ENCODE results near the gene CCL14.

The CCL14 gene

DNA sequence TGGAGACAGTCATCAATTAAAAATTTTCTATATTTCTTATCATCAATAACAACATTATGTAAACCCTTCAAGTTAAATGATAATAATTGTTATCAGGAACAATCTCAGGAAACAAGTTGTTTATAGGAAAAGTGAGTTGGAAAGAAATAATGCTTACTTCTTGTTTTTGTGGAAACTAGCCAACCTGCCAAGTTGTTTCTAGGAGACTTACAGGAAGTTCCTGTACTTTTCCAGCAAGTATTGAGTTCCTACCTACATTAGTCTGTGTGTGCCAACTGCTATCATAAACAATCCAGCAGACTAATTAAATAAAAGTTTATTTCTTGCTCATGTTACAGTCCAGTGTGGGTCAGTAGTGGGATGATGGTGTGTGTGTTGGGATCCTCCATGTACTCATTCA lies 1.6 kb upstream of the CCL14 start:
- no peak for DNase-seq (ENCODE audit: low read depth)

DNA sequence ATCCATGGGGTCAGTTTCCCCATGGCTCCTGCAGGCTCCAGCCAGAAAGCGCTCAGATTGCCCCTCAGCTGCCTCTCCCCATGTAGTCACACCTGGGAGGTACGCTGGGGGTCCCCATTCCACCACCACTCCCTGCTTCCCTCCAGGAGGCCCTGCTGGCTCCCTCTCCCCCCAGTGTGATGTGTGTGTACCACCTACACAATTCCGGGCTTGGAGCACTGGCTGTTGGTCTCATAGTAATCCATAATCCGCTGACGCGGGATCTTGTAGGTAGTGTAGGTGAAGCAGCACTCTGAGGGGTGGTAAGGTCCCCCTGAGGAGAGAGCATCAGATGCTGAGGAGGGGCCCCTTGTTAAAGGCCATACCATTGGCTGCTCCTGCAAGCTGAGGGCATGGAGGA lies 2.4 kb downstream of the CCL14 start:
- no peak for DNase-seq (ENCODE audit: low read depth)

DNA sequence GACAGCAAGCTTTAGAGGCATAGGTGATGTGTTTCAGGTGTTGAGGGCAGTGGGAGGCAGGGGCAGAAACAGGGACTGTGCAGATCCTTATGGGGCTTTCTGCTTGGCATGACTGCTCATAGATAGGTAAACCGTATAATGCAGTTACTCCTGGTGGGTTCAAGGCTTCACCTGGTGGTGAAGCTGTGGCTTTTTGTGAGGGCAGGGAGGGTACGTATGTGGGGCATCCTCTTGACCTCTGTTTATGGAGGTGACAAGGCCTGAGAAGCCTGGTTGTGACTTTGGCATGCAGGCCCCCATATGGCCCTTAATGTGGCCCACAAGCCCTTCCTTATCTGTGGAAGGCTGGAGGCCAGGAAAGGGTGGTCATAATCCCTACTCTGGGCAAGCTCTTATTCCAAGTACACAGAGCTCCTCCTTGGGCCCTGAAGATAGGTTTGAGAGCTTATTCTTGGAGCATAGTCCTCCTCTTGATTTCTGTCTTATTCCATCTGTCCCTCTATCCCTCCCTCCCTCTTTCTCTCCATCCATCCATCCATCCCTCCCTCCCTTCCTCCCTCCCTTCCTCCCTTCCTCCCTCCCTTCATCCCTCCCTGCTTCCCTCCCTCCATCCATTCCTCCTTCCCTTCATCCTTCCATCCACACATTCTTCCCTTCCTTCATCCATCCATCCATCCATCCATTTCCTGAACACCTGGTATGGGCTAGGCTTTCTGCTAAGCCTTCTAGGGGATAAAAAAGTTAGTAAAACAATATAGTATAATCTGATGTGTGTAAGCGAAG lies 3.9 kb downstream of the CCL14 start:
- DNase-seq (ENCODE audit: low read depth), result no peak

DNA sequence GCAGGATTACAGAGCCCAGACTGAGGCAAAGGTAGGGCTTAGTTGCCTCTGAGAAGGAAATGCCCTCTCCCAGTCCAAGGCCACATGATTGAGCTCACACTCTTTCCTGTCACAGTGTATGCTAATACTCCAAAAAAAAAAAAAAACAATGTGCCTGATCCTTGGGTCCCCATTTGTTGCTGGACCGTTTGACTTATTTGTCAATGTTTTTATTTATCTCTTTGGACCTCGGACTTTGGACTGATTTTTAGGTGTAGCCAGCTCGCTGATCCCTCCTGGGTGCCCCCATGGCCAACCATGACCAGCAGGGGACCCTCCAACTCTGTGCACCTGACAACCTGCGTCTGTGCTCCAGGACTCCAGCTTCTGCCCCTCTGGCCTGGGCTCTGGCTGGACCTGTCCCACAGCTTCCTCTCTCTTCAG lies 4.6 kb downstream of the CCL14 start:
- no peak for DNase-seq (ENCODE audit: low read depth)

DNA sequence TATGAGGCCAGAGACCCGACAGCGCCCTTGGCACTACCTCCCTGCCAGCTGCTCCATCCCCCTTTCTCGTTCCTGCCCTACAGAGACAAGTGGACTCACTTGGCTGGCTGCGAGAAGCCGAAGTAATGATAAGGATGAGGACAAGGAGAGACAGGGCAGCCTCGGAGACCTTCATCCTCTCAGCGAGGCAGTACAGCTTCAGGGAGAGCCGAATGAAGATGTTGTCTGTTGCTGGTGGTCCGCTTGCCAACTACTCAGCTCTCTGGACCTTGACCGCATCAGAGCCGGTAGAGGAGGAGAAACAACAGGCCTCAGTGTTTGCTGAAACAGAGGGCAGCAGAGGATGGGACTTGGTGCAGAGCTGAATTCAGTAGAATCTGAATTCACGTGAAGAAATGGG lies 5.3 kb downstream of the CCL14 start, which contains the start of gene CCL16:
TSS of gene CCL16 (minus strand) at position 252 of the 400 bp plus-strand sequence. CDS start at position 175, 77 bp downstream.
- no peak for DNase-seq (ENCODE audit: low read depth)

DNA sequence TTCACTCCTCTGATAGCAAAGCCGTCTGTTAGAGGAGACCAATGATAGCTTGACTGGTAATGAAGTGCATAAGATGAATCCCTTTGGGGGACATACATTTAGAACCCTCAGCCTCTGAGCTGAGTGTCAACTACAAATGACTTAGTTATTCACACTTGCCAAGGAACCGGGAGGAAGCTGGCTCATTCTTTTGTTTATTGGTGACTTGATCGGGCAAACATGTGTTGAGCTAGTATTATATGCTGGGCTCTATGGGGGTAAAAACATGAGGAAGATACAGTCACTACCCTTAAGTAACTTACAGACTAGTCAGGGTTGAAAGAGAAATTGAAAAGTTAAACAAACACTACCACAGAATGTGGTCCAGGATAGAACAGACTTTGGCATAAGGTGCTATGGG lies 8.2 kb downstream of the CCL14 start:
- peak; percentile 20 for DNase-seq (ENCODE audit: low read depth)

DNA sequence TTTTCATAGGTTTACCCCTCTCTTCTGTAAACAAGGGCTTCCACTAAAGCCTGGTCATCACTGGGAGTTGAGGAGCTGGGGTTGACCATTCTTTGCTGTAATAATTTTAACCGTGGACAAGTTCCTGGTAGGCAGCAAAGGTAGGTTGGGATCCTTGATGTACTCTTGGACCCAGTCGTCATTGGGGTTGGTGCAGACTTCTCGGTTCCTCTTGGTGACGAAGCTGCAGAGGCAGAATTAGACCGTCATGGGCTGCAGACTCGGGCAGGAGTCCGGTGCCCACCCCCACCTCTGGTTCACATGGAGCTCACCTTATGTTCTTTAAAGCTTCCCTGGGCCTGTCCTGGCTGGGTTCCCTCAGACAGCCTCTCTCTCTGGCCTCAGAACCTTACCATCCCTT lies 9.0 kb downstream of the CCL14 start:
- DNase-seq (ENCODE audit: low read depth), result no peak

DNA sequence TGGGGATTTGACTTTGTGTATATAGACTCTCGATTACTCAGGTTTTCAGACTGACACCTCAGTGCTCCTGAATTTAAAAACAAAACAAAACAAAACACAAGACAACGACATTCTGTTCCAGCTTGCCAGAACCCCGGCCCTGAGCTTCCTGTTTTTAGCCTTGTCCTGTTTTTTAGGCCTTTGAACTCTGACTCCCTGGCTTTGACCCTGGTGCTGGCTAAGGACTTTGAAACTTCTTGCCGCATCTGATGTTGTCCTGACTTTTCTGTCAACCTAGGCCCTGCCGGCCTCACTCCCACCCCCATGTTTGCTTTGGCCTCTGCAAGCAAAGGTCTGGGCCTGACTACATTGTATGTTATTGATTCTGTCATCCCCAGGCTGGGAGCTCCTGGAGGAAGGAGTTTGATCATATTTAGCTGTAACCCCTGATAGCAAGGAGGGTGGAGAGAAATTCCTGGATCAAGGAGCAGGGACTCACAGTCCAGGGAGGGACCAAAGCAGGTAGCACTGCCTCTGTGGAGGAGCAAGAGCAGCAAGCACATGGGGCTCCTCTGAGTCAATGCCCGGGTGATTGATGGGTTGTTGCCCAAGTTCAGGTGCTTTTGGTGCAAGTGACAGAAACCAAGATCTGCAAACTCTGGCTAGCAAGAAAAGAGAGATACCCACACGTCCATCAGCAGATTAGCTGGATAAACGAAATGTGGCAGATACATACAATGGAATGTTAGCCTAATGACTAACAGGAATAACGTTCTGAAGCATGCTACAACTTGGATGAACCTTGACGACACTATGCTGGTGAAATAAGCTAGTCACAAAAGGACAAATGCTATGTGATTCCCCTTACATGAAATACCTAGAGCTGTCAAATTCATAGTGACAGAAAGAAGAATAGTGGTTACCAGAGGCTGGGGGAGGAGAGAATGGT lies 12.9 kb downstream of the CCL14 start:
- DNase-seq (ENCODE audit: low read depth), result peak; percentile 31

DNA sequence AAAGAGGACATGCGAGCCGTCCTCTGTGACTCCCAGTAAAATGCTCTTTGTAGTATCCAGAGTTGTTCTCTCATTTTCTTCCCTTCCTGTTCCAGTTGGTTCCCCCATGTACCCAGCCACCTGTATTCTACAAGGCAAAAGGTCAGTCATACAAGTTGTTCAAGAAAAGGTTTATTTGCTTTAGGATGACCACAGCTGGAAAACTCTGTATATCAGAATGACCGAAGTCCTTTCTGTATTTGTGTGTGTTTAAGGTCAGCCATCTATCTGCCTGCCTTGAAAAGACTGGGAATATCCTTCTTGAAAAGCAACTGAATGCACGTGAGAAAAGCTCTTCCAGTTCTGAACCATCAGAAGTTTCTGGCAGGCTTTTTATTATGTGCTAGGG lies 13.6 kb downstream of the CCL14 start:
- DNase-seq (ENCODE audit: low read depth), result no peak

DNA sequence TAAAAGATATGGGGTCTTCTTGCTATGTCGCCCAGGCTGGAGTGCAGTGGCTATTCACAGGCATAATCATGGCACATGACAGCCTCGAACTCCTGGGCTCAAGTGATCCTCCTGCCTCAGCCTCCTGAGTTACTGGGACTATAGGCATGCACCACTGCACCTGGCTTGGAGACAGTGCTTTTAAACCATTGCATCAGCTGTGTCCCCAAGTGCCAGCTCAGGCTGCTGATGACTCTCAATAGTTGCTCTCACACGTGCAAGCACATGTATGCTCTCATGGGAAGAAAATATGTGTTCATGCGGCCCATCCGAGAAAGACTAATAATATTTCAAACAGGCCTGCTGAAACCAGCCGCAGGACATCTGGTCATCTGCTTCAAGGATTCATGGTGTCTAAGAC lies 14.0 kb downstream of the CCL14 start:
- no peak for DNase-seq (ENCODE audit: low read depth)

DNA sequence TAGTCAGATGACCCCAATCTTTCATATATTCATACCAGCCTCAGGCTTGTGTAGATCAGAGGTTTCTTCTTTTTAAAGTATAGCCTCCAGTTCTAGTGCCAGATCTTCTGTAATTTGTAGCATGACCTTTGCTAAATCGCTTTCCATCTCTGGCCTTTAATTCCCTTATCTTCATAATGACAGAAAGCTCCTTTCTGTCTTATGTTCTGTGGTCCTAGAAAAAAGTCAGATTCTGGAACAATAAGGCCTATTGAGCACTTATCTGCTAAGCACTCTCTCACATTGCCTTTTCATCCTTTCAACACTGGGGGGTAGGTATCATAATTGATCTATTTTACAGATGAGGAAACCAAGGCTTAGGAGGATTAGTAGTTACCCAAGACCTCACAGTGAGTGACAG lies 14.5 kb downstream of the CCL14 start:
- no peak for DNase-seq (ENCODE audit: low read depth)

DNA sequence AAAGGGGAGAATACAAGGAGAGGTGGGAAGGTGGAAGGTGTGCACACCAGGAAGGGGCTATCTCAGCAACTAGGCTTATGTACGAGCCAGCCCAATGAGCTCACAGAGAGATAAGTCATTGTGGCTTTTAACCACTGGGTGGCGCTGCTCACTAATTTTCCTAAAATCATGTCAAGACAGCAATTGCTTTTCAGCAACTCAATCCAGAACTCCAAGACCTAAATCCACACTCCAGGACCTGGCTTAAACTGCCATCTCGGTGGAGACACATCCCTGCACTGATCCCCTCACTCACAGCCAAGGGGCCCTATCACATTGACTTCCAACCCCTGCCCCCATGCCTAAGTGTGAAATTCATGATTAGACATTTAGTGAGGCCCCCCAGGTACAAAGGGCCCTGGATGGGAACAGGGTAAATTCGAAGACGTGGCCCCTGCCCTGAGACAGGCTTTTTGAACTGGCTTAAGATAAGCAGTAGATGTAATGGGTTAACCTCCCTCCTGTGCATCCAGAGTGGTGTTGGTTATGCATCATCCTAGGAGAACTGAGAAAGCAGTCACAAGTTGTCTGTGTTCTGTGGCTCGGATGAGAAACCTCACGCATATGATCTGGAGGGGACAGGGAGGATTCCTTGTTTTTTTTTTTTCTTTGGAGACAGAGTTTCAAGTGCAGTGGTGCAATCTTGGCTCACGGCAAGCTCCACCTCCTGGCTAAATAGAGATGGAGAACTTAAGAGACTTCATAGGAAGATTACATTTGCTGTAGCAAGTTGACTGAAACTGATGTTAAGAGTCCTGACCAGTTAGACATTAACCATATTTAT lies 16.8 kb downstream of the CCL14 start:
- peak; percentile 78 for DNase-seq (ENCODE audit: low read depth)

DNA sequence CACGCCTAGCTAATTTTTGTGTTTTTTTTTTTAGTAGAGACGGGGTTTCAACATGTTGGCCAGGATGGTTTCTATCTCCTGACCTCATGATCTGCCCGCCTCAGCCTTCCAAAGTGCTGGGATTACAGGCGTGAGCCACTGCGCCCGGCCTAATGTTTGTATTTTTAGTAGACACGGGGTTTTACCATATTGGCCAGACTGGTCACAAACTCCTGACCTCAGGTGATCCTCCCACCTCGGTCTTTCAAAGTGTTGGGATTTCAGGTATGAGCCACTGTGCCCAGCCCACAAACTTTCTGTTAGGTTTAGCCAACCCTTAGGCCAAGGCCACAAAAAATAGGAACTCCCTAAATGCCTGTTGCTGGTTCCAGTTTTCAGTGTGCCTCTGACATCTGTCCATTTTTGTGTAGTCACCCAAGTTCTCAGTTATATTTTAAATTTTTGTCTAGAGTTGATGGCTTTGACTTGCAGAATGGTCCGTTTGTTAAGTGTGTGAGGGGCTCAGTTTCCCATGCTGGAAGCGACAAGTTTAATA lies 17.9 kb downstream of the CCL14 start:
- no peak for DNase-seq (ENCODE audit: low read depth)

DNA sequence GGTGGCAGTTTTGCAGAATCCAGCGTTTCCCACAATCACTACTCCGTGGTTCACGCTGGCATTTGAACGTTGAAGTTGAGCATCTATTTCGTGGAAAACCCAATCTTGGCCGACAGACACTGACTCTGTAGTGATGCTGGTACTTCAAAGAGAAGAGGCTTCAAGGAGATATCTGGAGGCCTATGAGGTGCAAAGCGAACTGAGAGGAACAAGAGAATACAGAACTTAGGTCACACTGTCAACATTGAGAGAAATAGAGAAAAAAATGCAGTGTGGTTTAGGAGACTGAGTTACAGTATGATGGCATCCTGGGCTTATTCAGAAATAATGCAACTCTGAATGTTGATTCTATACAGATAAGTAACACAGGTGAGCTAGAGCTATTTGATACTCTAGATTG lies 21.3 kb downstream of the CCL14 start:
- DNase-seq (ENCODE audit: low read depth), result no peak

DNA sequence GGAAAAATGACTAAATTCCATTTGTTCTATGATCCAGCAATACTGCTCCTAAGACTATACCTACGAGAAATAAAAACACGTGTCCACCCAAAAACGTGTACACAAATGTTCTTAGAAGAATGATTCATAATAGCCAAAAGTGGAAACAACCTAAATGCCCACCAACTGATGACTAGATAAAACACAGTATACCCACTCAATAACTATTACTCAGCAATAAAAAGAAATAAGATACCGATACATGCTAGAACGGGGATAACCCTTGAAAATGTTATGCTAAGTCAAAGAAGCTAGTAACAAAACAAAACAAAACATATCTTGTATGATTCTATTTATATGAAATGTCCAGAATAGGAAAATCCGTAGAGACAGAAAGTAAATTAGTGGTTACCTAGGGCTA lies 22.9 kb downstream of the CCL14 start:
- DNase-seq (ENCODE audit: low read depth), result no peak

DNA sequence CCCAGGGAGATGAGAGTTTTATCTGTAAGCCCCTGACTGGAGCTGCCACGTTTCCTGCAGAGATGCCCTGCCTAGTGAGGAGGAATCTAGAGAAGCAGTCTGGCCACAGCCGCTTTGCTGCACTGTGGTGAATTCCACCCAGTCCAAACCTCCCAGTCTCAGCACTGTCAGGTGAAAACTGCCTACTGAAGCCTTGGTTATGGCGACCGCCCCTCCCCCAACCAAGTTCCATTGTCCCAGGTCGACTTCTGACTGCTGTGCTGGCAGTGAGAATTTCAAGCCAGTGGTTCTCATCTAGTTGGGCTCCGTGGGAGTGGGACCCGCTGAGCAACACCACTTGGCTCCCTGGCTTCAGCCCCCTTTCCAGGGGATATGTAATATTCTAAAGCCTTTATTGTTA lies 32.8 kb downstream of the CCL14 start:
- no peak for DNase-seq (ENCODE audit: low read depth)

DNA sequence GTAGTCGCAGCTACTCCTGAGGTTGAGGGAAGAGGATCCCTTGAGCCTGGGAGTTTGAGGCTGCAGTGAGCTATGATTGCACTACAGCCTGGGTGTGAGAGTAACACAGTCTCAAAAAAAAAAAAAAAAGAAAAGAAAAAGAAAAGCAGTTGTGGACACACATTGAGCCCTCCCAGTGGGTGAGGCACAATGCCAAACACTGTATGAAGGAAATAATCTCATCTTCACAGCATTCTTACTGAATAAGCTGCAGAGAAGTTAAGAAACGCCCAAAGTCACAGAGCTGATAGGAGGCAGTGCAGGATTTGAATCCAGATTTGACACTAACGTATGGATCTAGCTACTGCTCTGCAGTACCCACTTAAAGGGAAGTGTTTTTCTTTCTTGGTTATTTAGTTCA lies 37.1 kb downstream of the CCL14 start:
- no peak for DNase-seq (ENCODE audit: low read depth)

DNA sequence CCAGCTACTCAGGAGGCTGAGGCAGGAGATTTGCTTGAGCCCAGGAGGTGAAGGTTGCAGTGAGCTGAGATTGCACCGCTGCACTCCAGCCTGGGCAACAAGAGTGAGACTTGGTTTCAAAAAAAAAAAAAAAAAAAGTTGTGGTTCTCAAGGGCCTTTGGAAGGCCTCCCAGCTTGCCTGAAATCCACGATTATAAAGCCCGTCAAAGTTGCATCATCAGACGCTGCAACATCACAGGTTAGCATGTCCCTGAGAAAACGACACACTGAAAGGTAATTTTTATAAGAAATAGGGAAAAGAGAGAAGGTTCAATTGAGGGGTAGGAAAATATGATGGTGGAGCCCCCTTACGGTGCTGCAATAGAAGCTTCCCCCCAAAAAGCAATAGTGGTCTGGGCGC lies 38.4 kb downstream of the CCL14 start:
- DNase-seq (ENCODE audit: low read depth), result no peak

DNA sequence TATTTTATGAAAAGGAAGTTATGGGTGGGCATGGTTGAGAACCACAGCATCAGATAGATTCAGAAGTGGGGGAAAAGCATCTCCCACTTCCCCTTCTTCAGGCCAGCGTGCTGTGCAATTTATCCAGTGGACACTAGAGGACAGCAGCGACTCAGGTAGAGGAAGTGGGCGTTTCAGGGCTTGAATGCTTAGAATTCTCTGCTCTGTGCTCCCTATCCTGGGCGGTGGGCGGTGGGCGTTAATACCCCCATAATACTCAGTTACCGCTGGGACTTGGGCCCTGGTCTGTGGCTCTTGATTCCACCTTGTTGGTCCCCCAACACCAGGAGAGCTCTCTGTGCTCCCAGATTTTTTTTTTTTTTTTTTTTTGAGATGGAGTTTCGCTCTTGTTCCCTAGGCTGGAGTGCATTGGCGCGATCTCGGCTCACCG lies 39.4 kb downstream of the CCL14 start:
- DNase-seq (ENCODE audit: low read depth), result peak; percentile 65

DNA sequence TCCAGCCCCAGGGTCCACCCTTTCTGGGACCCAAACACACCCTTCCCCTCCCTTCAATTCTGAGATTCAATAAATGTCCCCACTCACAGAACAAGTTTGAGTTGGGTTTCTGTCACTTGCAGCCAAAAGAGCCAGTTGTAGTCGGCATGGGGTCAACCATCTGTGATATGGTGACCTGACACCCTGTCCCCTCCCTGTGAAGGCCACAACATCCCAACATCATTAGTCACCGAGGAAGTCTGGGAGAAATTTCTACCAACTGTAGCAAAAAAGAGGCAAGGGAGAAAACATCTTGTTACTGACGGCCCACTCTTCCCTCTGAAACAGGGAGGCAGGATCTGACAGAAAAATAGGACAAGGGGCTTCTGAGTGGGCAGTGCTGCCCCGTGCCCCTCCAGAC lies 42.4 kb downstream of the CCL14 start:
- DNase-seq (ENCODE audit: low read depth), result peak; percentile 22

DNA sequence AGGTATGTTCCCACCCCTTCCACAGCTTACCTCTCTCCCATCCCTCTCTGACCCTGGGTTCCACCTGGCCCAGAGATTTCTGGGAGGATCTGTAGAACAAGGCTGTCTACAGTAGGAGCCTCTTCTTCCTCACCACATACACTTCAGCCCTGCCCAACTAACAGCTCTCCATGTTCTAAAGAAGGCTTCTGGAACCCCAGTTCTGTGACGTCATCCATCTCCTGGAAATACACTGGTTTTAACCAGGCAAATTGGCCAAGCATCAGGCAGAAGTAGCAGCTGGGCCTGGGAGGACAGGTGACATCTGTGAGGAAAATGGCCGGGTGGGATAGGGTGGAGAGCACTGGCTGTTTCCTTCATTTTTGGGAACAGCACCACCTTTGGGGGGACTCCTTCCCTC lies 43.0 kb downstream of the CCL14 start, which contains the start of gene LYZL6:
TSS of gene LYZL6 (minus strand) at position 177 of the 400 bp plus-strand sequence. CDS start 4,357 bp downstream, outside the sequence.
- DNase-seq (ENCODE audit: low read depth), result no peak

All from ELR (cell line).